GM19324 (cell line): ENCODE data around the gene ZNF587.
"Not testable (repeated sequence)": the region's sequence is repeated elsewhere in the genome, so short reads cannot be mapped to it uniquely, and the experiment has no call there.

ENCODE experiments used
- ATAC-seq: cut with Tn5 transposase; IDR thresholded peaks from one replicate; pipeline ENCODE4 v1.9.1; 2021; ENCODE audit warnings: mild to moderate bottlenecking, moderate library complexity; ENCODE audit not compliant: unreplicated experiment, low FRiP score

Gene ZNF587

GRCh38 chr19:57849666-57850473, at the start of gene ZNF587:
ZNF587 (plus strand) TSS chr19:57849859; CDS start chr19:57850039, 180 bp downstream.
- peak; percentile 86 for ATAC-seq

GRCh38 chr19:57800696-57801095, 49.0 kb upstream of the ZNF587 start:
- no peak for ATAC-seq

GRCh38 chr19:57802269-57802668, 47.4 kb upstream of the ZNF587 start:
- no peak for ATAC-seq

GRCh38 chr19:57803265-57803593, 46.4 kb upstream of the ZNF587 start:
- no peak for ATAC-seq

- no peak for ATAC-seq
Observed at GRCh38 chr19:57803594-57804325, 45.9 kb upstream of the ZNF587 start.

- ATAC-seq = no peak
Observed at GRCh38 chr19:57807541-57807940, 42.1 kb upstream of the ZNF587 start.

- ATAC-seq = not testable (repeated sequence)
Observed at GRCh38 chr19:57810410-57811295, 39.0 kb upstream of the ZNF587 start.

- ATAC-seq = no peak
Observed at GRCh38 chr19:57812226-57812625, 37.4 kb upstream of the ZNF587 start.

- ATAC-seq = not testable (repeated sequence)
Observed at GRCh38 chr19:57812975-57813820, 36.5 kb upstream of the ZNF587 start.

- ATAC-seq = no peak
Observed at GRCh38 chr19:57813919-57814504, 35.6 kb upstream of the ZNF587 start.

GRCh38 chr19:57814505-57815246, 35.0 kb upstream of the ZNF587 start, which contains the start of gene ZNF552:
ZNF552 (minus strand) TSS chr19:57814913; CDS start chr19:57814743, 170 bp downstream.
- ATAC-seq = peak; percentile 82

- no peak for ATAC-seq
Observed at GRCh38 chr19:57815247-57816075, 34.2 kb upstream of the ZNF587 start.

- ATAC-seq = no peak
Observed at GRCh38 chr19:57816652-57817051, 33.0 kb upstream of the ZNF587 start.

- no peak for ATAC-seq
Observed at GRCh38 chr19:57817976-57818375, 31.7 kb upstream of the ZNF587 start.

GRCh38 chr19:57818378-57818777, 31.3 kb upstream of the ZNF587 start:
- ATAC-seq = no peak

GRCh38 chr19:57819475-57820148, 30.0 kb upstream of the ZNF587 start:
- ATAC-seq = peak; percentile 89

- no peak for ATAC-seq
Observed at GRCh38 chr19:57820599-57820998, 29.1 kb upstream of the ZNF587 start.
